Measurements from ENCODE around the gene CEP57L1.
"Not testable (repeated sequence)": the region's sequence is repeated elsewhere in the genome, so short reads cannot be mapped to it uniquely, and the experiment has no call there.

Gene CEP57L1

DNA sequence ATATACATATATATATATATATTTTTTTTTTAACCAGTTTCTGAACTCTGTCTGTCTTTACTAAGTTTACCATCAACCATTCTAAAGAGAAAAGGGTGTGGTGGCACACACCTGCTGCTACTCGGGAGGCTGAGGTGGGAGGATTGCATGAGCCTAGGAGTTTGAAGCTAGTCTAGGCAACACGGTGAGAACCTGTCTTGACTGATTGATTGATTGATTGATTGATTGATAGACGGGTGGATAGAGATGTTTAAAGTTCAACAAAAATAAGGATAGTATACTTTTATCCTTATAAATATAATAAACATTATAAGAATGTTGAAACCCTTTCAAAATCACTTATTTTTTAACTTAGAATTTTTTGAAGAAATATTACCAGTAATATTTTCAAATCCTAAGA lies 30.2 kb downstream of the CEP57L1 start:
- no peak overlapping the region for H3K27ac ChIP-seq (ENCODE audit: low read depth, low read length)
- H3K4me1 ChIP-seq (ENCODE audit: control insufficient read depth in 1 of 2, insufficient read depth in 2 of 2, low read length in 2 of 2), result peaks cover 3 to 10% of the 10 kb centered on the region in 2 donors
- H3K36me3 ChIP-seq (ENCODE audit: control insufficient read depth in 1 of 2, insufficient read depth in 2 of 2, low read length in 2 of 2), result no peaks in the 10 kb centered on the region
- no peaks in the 10 kb centered on the region for H3K27me3 ChIP-seq (ENCODE audit: control insufficient read depth in 1 of 2, insufficient read depth in 2 of 2, low read length in 2 of 2)
- H3K4me3 ChIP-seq (ENCODE audit: low read depth in 1 of 2, low read length in 2 of 2), result no peak overlapping the region
- no peak overlapping the region for H3K9ac ChIP-seq (ENCODE audit: low read depth in 1 of 2, low read length in 2 of 2)
- H3K9me3 ChIP-seq (ENCODE audit: control insufficient read depth in 1 of 2, low read length in 2 of 2), result no peaks in the 10 kb centered on the region

DNA sequence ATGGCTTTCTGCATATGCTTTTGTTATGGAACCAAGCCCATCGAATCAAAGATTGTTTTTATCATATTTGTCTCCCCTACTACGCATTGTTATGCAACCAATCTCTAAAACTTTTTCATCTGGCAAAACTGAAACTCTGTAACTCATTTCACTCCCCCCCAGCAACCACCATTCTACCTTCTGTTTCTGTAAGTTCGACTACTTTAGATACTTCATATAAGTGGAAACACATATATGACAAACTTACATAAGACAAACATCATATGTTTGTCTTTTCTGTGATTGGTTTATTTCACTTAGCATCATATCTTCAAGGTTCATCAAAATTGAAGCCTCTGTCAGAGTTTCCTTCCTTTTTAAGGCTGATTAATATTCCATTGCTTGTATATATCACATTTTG lies 34.8 kb downstream of the CEP57L1 start:
- H3K36me3 ChIP-seq (ENCODE audit: control insufficient read depth in 1 of 2, insufficient read depth in 2 of 2, low read length in 2 of 2), result no peaks in the 10 kb centered on the region
- no peaks in the 10 kb centered on the region for H3K27me3 ChIP-seq (ENCODE audit: control insufficient read depth in 1 of 2, insufficient read depth in 2 of 2, low read length in 2 of 2)
- H3K27ac ChIP-seq (ENCODE audit: low read depth, low read length), result no peak overlapping the region

DNA sequence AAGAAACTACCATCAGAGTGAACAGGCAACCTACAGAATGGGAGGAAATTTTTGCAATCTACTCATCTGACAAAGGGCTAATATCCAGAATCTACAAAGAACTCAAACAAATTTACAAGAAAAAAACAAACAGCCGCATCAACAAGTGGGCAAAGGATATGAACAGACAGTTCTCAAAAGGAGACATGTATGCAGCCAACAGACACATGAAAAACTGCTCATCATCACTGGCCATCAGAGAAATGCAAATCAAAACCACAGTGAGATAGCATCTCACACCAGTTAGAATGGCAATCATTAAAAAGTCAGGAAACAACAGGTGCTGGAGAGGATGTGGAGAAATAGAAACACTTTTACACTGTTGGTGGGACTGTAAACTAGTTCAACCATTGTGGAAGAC lies 40.3 kb downstream of the CEP57L1 start:
- not testable (repeated sequence) for H3K4me3 ChIP-seq (ENCODE audit: low read depth in 1 of 2, low read length in 2 of 2); H3K9me3 ChIP-seq (ENCODE audit: control insufficient read depth in 1 of 2, low read length in 2 of 2); H3K9ac ChIP-seq (ENCODE audit: low read depth in 1 of 2, low read length in 2 of 2); H3K4me1 ChIP-seq (ENCODE audit: control insufficient read depth in 1 of 2, insufficient read depth in 2 of 2, low read length in 2 of 2); H3K27ac ChIP-seq (ENCODE audit: low read depth, low read length); H3K36me3 ChIP-seq (ENCODE audit: control insufficient read depth in 1 of 2, insufficient read depth in 2 of 2, low read length in 2 of 2); H3K27me3 ChIP-seq (ENCODE audit: control insufficient read depth in 1 of 2, insufficient read depth in 2 of 2, low read length in 2 of 2)

More for the DNA sequence above, 34.8 kb downstream of the CEP57L1 start:
- no peak overlapping the region for H3K4me3 ChIP-seq (ENCODE audit: low read depth in 1 of 2, low read length in 2 of 2)
- H3K9ac ChIP-seq (ENCODE audit: low read depth in 1 of 2, low read length in 2 of 2), result no peak overlapping the region
- H3K9me3 ChIP-seq (ENCODE audit: control insufficient read depth in 1 of 2, low read length in 2 of 2), result no peaks in the 10 kb centered on the region
- H3K4me1 ChIP-seq (ENCODE audit: control insufficient read depth in 1 of 2, insufficient read depth in 2 of 2, low read length in 2 of 2), result peaks cover 0 to 4% of the 10 kb centered on the region in 2 donors

DNA sequence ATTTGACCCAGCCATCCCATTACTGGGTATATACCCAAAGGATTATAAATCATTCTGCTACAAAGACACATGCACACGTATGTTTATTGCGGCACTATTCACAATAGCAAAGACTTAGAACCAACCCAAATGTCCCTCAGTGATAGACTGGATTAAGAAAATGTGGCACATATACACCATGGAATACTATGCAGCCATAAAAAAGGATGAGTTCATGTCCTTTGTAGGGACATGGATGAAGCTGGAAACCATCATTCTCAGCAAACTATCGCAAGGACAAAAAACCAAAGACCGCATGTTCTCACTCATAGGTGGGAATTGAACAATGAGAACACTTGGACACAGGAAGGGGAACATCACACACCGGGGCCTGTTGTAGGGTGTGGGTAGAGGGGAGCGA lies 40.7 kb downstream of the CEP57L1 start:
- H3K9me3 ChIP-seq (ENCODE audit: control insufficient read depth in 1 of 2, low read length in 2 of 2); H3K27me3 ChIP-seq (ENCODE audit: control insufficient read depth in 1 of 2, insufficient read depth in 2 of 2, low read length in 2 of 2); H3K4me1 ChIP-seq (ENCODE audit: control insufficient read depth in 1 of 2, insufficient read depth in 2 of 2, low read length in 2 of 2): not testable (repeated sequence)

DNA sequence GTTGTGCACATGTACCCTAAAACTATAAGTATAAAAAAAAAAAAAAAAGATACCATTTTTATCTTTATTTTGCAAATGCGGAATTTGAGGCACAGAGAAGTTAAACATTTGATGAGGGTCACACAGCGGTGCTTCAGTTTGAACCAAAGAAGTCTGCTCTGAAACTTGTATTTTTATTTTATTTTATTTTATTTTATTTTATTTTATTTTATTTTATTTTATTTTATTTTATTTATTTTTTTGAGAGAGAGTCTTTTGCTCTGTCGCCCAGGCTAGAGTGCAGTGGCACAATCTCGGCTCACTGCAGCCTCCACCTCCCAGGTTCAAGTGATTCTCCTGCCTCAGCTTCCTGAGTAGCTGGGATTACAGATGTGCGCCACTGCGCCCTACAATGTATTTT lies 41.2 kb downstream of the CEP57L1 start:
- H3K4me1 ChIP-seq (ENCODE audit: control insufficient read depth in 1 of 2, insufficient read depth in 2 of 2, low read length in 2 of 2); H3K9me3 ChIP-seq (ENCODE audit: control insufficient read depth in 1 of 2, low read length in 2 of 2); H3K36me3 ChIP-seq (ENCODE audit: control insufficient read depth in 1 of 2, insufficient read depth in 2 of 2, low read length in 2 of 2); H3K27ac ChIP-seq (ENCODE audit: low read depth, low read length); H3K4me3 ChIP-seq (ENCODE audit: low read depth in 1 of 2, low read length in 2 of 2); H3K9ac ChIP-seq (ENCODE audit: low read depth in 1 of 2, low read length in 2 of 2); H3K27me3 ChIP-seq (ENCODE audit: control insufficient read depth in 1 of 2, insufficient read depth in 2 of 2, low read length in 2 of 2): not testable (repeated sequence)

More for the DNA sequence above, 40.7 kb downstream of the CEP57L1 start:
- H3K9ac ChIP-seq (ENCODE audit: low read depth in 1 of 2, low read length in 2 of 2); H3K4me3 ChIP-seq (ENCODE audit: low read depth in 1 of 2, low read length in 2 of 2); H3K27ac ChIP-seq (ENCODE audit: low read depth, low read length); H3K36me3 ChIP-seq (ENCODE audit: control insufficient read depth in 1 of 2, insufficient read depth in 2 of 2, low read length in 2 of 2): not testable (repeated sequence)

DNA sequence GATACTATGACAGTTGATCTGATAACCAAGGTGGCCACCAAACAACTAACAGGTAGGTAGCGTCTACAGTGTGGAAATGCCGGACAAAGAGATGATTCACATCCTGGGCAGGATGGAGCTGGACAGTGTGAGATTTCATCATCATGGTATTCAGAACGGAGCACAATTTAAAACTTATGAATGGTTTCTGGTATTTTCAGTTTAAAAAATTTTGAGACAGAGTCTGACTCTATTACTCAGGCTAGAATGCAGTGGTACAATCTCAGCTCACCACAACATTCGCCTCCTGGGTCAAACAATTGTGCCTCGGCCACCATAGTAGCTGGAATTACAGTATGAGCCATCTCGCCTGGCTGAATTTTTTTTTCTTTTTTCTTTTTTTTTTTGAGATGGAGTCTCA lies 43.8 kb downstream of the CEP57L1 start:
- H3K9ac ChIP-seq (ENCODE audit: low read depth in 1 of 2, low read length in 2 of 2), result no peak overlapping the region
- H3K4me3 ChIP-seq (ENCODE audit: low read depth in 1 of 2, low read length in 2 of 2), result no peak overlapping the region
- H3K27ac ChIP-seq (ENCODE audit: low read depth, low read length), result no peak overlapping the region
- H3K36me3 ChIP-seq (ENCODE audit: control insufficient read depth in 1 of 2, insufficient read depth in 2 of 2, low read length in 2 of 2), result no peaks in the 10 kb centered on the region
- no peaks in the 10 kb centered on the region for H3K9me3 ChIP-seq (ENCODE audit: control insufficient read depth in 1 of 2, low read length in 2 of 2)
- no peaks in the 10 kb centered on the region for H3K27me3 ChIP-seq (ENCODE audit: control insufficient read depth in 1 of 2, insufficient read depth in 2 of 2, low read length in 2 of 2)
- no peaks in the 10 kb centered on the region for H3K4me1 ChIP-seq (ENCODE audit: control insufficient read depth in 1 of 2, insufficient read depth in 2 of 2, low read length in 2 of 2)

DNA sequence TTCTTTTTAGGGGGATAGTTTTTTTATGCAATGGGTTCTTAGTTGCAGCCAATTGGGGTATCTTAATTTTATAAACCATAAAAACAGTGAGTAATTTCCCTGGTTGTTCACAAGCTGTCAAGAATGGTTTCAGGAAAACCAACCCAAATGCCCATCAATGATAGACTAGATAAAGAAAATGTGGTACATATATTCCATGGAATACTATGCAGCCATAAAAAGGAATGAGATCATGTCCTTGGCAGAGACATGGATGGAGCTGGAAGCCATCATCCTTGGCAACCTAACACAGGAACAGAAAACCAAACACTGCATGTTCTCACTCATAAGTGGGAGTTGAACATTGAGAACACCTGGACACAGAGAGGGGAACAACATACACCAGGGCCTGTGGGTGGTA lies 46.8 kb downstream of the CEP57L1 start:
- H3K27me3 ChIP-seq (ENCODE audit: control insufficient read depth in 1 of 2, insufficient read depth in 2 of 2, low read length in 2 of 2); H3K9me3 ChIP-seq (ENCODE audit: control insufficient read depth in 1 of 2, low read length in 2 of 2): not testable (repeated sequence)

DNA sequence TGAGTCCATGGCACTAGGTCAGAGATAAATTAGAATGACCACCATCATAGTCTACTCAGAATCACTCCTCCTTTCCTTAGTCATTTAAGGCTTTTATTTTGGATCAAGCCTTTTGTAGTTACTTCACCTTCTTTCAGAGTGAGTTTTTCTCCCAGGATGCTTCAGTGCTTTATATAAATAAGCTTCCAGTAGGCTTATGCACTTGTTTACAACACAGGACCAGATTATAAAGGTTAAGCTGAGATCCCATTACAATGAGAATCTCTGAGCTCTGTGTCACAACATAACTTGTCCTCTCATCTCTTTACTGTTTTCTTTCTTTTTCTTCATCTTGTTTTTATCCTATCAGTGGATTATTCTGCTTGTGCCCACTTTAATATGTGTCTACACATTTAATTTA lies 47.9 kb downstream of the CEP57L1 start:
- no peaks in the 10 kb centered on the region for H3K36me3 ChIP-seq (ENCODE audit: control insufficient read depth in 1 of 2, insufficient read depth in 2 of 2, low read length in 2 of 2)
- no peaks in the 10 kb centered on the region for H3K9me3 ChIP-seq (ENCODE audit: control insufficient read depth in 1 of 2, low read length in 2 of 2)
- H3K4me3 ChIP-seq (ENCODE audit: low read depth in 1 of 2, low read length in 2 of 2), result no peak overlapping the region
- no peak overlapping the region for H3K9ac ChIP-seq (ENCODE audit: low read depth in 1 of 2, low read length in 2 of 2)
- no peaks in the 10 kb centered on the region for H3K27me3 ChIP-seq (ENCODE audit: control insufficient read depth in 1 of 2, insufficient read depth in 2 of 2, low read length in 2 of 2)
- H3K27ac ChIP-seq (ENCODE audit: low read depth, low read length), result no peak overlapping the region
- no peaks in the 10 kb centered on the region for H3K4me1 ChIP-seq (ENCODE audit: control insufficient read depth in 1 of 2, insufficient read depth in 2 of 2, low read length in 2 of 2)

More for the DNA sequence above, 46.8 kb downstream of the CEP57L1 start:
- not testable (repeated sequence) for H3K9ac ChIP-seq (ENCODE audit: low read depth in 1 of 2, low read length in 2 of 2); H3K27ac ChIP-seq (ENCODE audit: low read depth, low read length); H3K4me3 ChIP-seq (ENCODE audit: low read depth in 1 of 2, low read length in 2 of 2); H3K36me3 ChIP-seq (ENCODE audit: control insufficient read depth in 1 of 2, insufficient read depth in 2 of 2, low read length in 2 of 2); H3K4me1 ChIP-seq (ENCODE audit: control insufficient read depth in 1 of 2, insufficient read depth in 2 of 2, low read length in 2 of 2)

DNA sequence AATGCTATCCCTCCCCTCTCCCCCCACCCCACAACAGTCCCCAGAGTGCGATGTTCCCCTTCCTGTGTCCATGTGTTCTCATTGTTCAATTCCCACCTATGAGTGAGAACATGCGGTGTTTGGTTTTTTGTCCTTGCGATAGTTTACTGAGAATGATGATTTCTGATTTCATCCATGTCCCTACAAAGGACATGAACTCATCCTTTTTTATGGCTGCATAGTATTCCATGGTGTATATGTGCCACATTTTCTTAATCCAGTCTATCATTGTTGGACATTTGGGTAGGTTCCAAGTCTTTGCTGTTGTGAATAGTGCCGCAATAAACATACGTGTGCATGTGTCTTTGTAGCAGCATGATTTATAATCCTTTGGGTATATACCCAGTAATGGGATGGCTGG lies 52.9 kb downstream of the CEP57L1 start:
- H3K27ac ChIP-seq (ENCODE audit: low read depth, low read length); H3K4me3 ChIP-seq (ENCODE audit: low read depth in 1 of 2, low read length in 2 of 2); H3K9ac ChIP-seq (ENCODE audit: low read depth in 1 of 2, low read length in 2 of 2); H3K36me3 ChIP-seq (ENCODE audit: control insufficient read depth in 1 of 2, insufficient read depth in 2 of 2, low read length in 2 of 2); H3K27me3 ChIP-seq (ENCODE audit: control insufficient read depth in 1 of 2, insufficient read depth in 2 of 2, low read length in 2 of 2); H3K4me1 ChIP-seq (ENCODE audit: control insufficient read depth in 1 of 2, insufficient read depth in 2 of 2, low read length in 2 of 2); H3K9me3 ChIP-seq (ENCODE audit: control insufficient read depth in 1 of 2, low read length in 2 of 2): not testable (repeated sequence)

DNA sequence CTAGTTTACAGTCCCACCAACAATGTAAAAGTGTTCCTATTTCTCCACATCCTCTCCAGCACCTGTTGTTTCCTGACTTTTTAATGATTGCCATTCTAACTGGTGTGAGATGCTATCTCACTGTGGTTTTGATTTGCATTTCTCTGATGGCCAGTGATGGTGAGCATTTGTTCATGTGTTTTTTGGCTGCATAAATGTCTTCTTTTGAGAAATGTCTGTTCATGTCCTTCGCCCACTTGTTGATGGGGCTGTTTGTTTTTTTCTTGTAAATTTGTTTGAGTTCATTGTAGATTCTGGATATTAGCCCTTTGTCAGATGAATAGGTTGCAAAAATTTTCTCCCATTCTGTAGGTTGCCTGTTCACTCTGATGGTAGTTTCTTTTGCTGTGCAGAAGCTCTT lies 53.4 kb downstream of the CEP57L1 start:
- H3K9me3 ChIP-seq (ENCODE audit: control insufficient read depth in 1 of 2, low read length in 2 of 2); H3K9ac ChIP-seq (ENCODE audit: low read depth in 1 of 2, low read length in 2 of 2); H3K36me3 ChIP-seq (ENCODE audit: control insufficient read depth in 1 of 2, insufficient read depth in 2 of 2, low read length in 2 of 2); H3K27ac ChIP-seq (ENCODE audit: low read depth, low read length); H3K4me3 ChIP-seq (ENCODE audit: low read depth in 1 of 2, low read length in 2 of 2); H3K27me3 ChIP-seq (ENCODE audit: control insufficient read depth in 1 of 2, insufficient read depth in 2 of 2, low read length in 2 of 2); H3K4me1 ChIP-seq (ENCODE audit: control insufficient read depth in 1 of 2, insufficient read depth in 2 of 2, low read length in 2 of 2): not testable (repeated sequence)

DNA sequence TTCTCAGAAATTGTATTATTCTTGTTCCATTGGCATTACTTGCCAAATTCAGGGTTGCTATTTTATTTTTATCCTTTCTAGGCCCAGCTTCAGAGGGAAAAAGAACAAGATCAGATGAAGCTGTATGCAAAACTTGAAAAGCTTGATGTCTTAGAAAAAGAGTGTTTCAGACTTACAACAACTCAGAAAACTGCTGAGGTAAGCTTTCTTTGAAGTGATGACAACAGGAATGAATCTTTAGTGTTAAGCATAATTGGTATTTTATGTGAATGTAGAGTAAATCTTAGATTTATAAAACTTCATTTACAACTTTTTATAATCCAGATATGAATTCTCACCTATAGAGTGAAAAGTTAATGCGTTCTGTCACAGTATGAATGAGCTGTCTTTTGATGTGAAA lies 58.4 kb downstream of the CEP57L1 start:
- peaks cover 0 to 5% of the 10 kb centered on the region in 2 donors for H3K9me3 ChIP-seq (ENCODE audit: control insufficient read depth in 1 of 2, low read length in 2 of 2)
- no peaks in the 10 kb centered on the region for H3K4me1 ChIP-seq (ENCODE audit: control insufficient read depth in 1 of 2, insufficient read depth in 2 of 2, low read length in 2 of 2)
- H3K4me3 ChIP-seq (ENCODE audit: low read depth in 1 of 2, low read length in 2 of 2), result no peak overlapping the region
- H3K36me3 ChIP-seq (ENCODE audit: control insufficient read depth in 1 of 2, insufficient read depth in 2 of 2, low read length in 2 of 2), result peaks cover 0 to 13% of the 10 kb centered on the region in 2 donors
- H3K27me3 ChIP-seq (ENCODE audit: control insufficient read depth in 1 of 2, insufficient read depth in 2 of 2, low read length in 2 of 2), result no peaks in the 10 kb centered on the region
- no peak overlapping the region for H3K9ac ChIP-seq (ENCODE audit: low read depth in 1 of 2, low read length in 2 of 2)
- no peak overlapping the region for H3K27ac ChIP-seq (ENCODE audit: low read depth, low read length)

Measured in duodenal mucosa (tissue), 2 donors.